GM19328 (cell line): ENCODE results near the gene ZBTB24.

Experiments used
- ATAC-seq: cut with Tn5 transposase; IDR thresholded peaks from one replicate; pipeline ENCODE4 v1.9.1; 2021; ENCODE audit warnings: mild to moderate bottlenecking, moderate library complexity; ENCODE audit not compliant: unreplicated experiment

The ZBTB24 gene

DNA sequence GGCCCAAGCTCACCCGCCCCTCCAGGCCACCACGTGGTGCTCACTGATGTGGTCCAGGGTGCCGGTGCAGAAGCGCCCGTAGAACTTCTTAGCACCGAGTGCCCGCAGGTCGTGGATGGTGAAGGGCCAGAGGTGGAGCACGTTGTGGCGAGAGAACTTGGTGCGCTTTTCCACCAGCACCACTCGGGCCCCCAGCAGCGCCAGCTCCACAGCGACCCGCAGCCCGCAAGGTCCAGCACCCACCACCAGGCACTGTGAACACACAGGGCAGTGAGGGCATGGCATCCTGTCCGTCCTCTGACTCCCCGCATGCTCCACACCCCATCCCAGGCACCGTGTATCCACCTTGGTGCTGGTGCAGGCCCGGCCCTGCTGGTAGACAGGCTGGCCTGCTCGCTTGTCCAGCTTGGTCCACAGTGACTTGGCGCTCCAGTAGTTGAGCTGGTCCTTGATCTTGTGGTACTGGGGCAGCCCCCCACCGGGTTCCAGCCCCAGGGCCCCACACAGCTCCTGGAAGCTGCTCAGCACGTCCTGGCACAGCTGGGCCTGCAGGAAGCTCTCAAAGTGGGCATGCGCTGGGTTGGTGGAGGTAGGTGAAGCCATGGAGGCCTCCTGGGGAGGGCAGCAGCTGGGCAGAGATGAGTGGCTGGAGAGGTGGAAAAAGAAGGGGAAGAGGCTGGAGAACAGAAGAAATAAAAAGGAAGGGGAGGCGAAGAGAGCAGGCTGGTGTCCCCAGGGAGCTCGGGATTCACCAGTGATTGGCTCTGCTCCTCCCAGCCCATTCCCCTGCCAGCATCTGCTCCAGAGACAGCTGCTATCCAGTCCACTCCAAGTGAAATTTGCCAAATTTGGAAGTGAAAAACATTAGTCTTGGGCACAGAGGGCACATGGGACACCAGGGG, 29.2 kb downstream of the ZBTB24 start:
- ATAC-seq: no peak

DNA sequence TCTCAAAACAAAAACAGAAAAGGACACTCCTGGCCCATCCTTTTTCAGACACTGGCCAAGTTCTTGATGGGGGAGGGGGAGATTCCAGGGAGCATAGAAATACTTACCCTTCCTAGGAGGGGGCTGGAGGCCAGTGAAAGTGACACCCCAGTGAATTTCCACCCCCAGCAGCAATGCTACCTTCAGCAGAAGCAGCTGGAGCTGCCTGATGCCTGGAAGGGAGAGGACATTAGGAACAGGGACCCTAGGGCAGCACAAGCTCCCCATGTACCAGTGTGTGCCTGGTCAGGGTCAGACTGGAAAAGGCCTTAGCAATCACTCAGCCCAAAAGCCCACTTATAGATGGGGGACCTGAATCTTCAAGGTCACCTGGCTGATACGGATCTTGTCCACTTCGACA, 29.9 kb downstream of the ZBTB24 start:
- ATAC-seq: no peak

DNA sequence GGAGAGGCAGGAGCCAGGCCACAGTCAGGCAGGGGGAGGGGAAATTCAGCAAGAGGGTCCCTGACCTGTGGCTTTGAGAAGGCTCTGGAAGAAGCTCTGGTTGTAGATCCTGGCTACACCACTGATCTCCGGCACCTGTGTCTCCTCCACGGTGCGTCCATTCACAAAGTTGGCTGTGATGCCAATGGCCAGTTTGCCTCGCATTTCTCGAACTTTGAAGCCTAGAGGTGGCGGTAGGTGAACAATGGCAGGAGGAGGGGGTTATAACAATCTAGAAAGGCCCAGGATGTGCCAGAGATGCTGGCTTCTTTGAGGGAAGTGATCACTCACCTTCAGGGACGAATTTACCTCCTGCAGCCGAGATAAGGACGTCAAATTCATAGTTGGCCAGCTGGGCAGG, 30.8 kb downstream of the ZBTB24 start:
- no peak for ATAC-seq

DNA sequence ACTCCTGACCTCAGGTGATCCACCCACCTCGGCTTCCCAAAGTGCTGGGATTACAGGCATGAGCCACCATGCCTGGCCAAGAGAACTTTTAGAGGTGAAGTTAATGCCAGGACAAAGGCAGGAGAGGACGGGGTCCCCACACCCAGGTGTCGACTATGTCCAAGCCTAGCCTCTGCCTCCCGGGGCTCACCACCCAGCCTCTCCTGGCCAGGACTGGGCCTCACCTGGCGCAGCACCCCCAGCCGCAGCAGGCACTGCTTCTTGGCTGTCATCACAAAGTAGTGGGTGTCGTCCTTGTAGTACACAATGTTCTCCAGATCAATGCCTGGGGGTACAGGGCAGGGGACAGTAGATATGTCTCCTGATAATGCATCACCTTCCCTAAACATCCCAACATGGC, 31.6 kb downstream of the ZBTB24 start:
- ATAC-seq: no peak

DNA sequence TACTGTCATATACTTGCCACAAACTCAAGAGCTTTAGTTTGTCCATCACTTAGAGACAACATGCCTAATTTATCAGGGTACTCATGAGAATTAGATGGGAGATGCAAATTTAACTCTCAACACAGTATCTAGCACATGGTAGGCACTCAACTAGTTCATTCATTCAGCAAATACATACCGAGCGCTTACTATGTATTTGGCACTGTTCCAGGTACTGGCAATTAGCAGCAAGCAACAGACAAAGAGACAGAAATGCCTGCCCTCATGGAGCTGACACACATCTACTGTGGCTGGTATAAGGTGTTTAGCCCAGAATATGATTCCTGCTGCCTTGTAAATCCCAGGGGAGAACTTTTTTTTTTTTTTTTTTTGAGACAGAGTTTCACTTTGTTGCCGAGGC, 32.2 kb downstream of the ZBTB24 start:
- ATAC-seq: no peak

DNA sequence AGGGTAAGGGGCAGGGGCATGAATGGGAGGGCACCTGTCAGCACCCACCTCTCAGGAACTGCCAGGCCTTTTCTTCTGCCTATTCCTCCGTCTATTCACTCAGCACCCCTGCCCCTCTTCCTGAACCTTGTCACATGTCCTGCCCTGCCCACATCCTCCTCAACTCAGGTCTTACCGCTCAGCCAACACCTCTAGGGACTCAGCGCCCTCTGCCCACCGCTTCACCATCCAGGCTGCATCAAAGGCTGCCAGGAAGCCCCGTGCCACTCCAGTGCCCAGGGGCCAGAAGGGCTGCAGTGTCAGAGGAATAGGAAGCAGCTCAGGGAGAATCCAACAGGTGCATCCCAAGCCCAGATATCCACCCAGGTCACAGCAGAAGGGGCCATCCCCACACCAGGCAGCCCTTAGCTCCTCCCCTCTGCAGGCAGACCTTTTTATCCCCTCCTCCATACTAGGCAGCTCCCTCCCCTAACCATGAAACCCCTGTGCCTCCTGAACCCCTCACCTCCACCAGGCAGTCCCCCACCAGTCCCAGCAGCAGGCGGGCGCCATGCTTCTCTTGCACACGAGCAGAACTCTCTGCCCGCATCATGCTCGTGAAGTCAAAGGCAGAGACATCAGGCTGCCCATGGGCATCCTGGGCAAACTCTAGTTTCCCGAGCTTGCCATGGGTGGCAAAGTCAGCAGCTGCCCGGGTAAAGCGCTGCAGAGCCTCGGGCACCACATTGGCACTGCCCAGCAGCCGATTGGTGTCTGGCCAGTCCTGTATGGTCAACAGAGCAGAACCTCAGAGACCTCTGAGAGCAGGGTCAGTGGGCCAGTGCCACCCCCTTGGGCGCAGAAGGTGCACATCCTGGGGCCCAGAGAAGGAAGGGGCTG, 33.0 kb downstream of the ZBTB24 start:
- no peak for ATAC-seq

DNA sequence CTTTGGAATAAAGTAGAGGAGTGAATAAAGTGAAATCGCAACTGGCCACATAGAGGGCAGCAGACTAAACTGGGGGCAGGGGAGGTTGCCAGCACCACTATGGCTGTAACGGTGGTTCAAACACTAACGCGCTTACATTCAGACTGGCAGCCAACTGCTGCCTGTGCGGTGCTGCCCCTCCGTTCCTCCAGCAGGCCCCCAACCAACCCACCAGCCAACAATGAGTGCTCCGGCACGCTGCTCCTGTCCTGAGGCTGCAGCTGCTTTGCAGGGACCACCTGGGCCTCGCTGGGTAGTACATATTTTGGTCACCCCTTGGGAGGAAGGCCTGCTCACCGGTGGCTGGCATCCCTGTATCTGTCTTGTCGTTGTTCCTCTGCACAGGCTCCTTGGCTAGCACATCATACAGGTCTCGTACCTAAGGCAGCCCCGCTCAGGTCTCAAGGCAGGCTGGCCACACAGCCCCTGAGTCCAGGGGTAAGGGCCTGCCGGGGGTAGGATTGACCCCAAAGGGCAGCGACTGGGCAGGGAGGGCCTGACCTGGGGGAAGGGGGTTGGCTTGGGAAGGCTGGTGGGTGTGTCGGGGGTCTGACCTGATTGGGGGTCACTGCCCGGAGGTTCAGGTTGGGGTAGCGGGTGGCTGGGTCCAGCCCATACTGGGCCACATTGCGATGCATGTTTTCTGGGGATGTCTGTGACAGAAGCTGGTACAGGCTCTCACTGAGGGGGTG, 33.8 kb downstream of the ZBTB24 start:
- ATAC-seq: no peak

DNA sequence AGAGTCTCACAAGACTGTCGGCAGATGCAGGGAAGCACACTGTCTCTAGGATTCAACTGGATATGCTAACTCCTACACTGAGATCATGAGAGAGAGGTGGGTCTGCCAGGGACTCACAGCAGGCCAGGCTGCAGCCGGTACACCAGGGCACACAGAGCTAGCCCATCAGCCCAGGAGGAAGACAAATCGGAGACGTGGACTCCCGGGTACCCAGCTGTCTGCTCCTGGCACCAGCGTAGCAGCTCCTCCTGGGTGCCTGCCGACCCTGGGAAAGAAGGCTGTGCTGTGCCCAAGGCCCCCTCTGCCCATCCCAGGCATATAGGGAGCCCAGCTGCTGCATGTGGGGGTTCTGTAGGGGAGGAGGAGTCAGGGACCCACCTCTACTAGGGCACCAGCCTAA, 34.4 kb downstream of the ZBTB24 start:
- no peak for ATAC-seq

DNA sequence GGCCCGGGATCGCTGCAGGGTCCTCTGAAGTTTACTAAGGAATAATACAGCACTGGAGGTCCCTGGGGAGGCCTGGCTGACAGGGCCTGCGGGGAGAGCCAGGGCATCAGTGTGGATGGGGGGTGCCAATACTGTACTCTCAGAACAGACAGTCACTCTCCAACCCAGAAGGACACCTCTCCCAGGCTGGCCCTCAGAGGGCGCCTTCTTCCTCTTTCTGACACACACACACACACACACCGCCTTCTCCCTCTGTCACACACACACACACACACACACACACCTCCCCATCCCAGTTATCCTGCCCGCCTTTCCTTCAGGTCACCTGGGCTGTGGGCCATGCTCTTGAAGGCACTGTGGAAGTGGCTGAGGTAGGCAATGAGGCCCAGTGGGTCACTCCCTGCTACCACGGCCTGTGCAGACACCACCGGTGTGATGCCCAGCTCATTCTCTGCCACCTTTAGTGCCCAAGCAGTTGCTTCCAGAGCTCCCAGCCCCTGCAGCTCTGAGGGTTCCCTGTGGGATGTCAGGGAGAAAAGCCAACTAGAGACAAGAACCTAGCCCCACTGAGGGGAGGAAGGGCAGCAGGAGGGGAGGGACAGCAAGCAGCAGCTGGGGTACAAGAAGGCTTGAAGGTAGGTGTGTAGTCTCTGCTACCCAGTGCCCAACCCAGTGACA, 35.0 kb downstream of the ZBTB24 start:
- ATAC-seq: no peak

DNA sequence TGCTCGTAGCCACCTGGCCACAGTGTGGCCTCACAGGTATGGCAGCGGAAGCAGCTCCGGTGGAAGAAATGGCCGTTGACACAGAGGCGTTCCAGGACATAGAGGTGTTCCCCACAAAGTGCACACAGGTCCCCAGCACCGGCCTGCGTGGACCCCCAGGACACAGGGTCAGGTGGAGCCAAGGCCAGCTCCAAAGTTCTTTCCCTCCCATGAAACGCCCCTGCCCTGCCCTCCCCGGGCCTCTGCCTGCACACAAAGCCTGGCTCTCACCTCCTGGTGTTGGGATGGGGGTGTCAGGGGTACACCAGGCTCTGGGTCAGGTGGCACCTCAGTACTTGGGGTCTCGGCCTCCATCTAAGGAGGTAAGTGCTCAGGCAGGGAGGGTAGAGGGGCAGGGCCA, 35.9 kb downstream of the ZBTB24 start:
- ATAC-seq: no peak

DNA sequence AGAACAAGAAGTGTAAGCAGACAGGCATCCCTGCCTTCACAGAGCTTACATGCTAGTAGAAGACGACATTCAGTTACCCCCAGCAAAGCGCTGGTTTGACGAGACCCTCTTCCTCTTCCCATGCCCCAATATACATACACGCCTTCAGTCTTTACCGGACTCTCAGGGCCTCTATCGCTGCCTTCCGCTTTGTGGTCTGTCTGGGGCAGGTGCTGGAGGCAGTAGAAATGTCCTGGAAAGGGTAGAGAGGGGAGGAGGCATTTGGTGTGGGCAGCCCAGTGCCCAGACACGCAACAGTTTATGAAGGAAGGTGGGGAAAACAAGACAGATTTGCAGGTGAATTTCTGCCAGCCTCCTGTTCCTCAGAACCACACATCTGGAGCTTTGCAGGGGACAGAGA, 36.5 kb downstream of the ZBTB24 start:
- no peak for ATAC-seq

DNA sequence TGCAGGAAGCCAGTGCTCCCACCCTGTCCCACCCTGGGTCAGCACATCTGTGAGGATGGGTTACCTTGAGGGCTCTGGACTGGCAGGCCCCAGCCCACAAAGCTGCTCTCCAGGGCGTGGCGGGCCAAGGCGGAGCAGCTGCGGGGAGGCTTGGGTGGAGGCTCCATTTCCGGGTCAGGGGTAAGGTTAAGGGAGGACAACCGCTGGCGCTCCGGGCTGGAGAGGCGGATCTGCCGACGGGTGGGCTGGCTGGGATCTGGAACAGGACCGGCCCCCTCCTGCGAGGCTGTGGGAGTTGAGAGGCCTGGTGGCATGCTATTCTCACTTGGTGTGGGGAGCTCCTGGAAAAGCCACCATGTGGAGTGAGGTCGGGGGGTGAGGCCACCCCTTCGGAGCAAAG, 36.9 kb downstream of the ZBTB24 start:
- ATAC-seq: no peak

DNA sequence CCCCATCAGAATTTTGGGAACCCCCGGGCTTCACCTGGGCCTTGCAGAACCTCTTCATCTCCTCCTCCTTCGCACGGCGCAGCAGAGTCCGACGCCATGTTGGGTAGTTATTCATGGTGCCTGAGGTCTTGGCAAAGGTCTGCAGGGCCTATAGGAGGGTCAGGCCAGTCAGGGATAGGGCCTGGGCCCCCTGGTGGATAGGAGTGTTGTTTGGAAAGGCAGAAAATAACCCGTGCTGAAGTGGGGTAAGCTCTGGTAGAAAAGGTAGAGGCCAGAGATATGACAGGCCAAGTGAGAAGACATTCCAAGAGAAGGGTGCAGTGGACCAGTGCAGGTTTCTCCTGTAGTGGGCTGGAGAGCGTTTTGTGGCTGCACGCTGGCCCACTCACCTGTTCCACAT, 37.6 kb downstream of the ZBTB24 start:
- ATAC-seq: no peak

DNA sequence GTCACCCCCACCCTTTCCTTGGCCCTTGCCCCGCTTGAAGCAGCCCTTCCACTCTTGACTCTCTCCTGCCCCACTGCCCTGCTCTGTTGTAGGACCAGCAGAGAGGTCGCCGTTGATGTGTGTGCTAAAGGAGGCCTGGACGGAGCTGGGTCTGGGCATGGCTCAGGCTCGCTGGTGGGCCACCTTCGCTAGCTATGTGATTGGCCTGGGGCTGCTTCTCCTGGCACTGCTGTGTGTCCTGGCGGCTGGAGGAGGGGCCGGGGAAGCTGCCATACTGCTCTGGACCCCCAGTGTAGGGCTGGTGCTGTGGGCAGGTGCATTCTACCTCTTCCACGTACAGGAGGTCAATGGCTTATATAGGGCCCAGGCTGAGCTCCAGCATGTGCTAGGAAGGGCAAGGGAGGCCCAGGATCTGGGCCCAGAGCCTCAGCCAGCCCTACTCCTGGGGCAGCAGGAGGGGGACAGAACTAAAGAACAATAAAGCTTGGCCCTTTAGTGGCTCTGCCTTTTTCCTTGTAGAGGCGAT, 39.5 kb downstream of the ZBTB24 start:
- no peak for ATAC-seq

DNA sequence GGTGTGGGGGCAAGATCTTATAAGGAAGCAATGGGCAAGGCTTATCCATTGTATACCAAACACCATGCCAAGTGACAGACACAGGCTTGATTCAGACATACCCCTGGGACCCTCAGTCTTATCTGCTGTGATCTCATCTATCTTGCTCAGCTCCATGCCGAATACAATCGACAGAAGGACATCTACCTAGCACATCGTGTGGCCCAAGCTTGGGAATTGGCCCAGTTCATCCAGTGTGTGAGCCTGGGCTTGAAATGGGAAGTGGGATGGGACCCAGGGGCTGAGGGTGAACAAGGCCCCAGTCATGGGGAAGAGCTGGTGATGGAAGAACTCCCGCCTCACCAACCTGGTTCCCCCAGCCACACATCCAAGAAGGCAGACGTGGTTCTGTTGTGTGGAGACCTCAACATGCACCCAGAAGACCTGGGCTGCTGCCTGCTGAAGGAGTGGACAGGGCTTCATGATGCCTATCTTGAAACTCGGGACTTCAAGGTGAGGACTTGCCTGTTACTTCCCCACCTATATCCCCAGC, 40.6 kb downstream of the ZBTB24 start:
- ATAC-seq: no peak

DNA sequence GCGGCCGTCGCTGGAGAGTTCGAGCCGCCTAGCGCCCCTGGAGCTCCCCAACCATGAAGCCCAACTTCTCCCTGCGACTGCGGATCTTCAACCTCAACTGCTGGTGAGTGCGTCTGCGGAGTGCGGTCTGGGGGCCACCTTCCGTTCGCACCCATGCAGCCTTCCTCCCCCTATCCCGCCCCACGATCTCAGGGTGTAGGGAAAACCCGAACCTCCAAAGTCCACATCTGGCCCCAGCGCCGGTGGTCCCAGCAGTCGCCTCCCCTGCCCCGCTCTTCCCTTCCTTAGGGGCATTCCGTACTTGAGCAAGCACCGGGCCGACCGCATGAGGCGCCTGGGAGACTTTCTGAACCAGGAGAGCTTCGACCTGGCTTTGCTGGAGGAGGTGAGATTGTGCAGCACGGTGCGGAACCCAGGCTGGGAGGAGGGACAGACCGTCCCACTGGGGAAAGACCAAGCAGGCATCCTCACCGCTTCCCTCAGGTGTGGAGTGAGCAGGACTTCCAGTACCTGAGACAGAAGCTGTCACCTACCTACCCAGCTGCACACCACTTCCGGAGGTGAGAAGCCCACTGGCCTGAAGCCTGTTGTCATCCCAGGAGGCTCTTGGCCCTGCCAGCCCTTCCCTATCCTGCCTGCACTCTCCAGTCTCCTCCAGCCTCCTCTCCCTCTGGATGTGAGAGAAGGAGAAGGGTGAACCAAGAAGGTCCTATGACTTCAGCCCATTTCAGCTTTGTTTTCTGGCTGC, 41.8 kb downstream of the ZBTB24 start:
- no peak for ATAC-seq

DNA sequence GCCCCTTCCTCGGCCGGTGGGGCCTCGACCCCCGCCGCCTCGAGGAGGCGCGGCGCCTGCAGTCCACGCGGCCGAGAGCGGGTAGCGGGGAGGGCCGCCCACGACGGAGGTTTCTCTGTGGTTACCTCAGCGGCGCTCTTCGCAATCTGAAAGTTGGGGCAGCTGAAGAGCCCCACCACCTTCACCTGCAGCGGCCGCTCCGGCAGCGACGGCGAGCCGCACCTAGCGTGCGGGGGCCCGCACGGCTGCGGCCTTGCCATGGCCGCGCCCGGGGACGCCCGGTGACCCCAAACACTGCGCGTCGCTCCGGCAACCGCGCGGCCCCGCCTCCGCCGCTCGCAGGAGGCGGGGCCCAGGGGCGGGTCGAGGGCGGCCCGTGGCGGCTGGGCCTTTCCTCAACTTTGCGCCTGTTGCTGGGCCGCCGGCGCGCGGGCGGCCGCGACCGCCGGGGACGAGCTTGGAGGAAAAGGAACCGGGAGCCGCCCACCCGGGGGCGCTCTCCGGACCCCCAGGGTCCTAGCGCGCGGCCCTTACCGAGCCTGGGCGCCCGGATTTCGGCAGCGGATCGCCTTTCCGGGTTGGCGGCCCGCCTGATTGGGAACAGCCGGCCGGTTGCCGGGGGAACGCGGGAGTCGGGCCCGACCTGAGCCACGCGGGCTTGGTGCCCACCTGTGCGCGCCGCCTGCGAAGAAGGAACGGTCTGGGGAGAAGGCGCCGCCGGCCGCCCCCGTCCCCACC, 42.5 kb downstream of the ZBTB24 start, which contains the start of the genes PPIL6 and SMPD2:
TSS of gene PPIL6 (minus strand) at position 298 of the 738 bp plus-strand sequence. CDS start at position 260, 38 bp downstream.
TSS of gene SMPD2 (plus strand) at position 394 of the 738 bp plus-strand sequence. CDS start 398 bp downstream, outside the sequence.
- ATAC-seq: peak; percentile 91

DNA sequence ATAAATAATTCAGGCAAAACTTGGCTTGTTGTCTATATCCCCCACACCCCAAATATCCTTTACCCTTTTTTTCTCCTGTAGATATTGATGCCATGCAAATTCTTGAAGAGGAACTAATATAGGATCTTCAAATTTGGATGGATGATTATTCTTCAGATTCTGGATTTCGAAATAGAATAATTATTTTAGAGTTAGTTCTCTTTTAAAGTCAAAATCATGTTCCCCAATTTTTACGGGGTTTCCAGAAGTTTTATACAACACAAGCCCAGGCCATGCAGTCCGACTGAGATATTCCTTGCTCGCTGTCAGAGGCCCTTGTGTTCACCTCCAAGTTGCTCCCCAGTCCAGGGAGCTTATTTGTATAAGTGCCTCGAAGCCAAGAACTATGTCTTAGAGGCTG, 47.0 kb downstream of the ZBTB24 start:
- ATAC-seq: no peak

DNA sequence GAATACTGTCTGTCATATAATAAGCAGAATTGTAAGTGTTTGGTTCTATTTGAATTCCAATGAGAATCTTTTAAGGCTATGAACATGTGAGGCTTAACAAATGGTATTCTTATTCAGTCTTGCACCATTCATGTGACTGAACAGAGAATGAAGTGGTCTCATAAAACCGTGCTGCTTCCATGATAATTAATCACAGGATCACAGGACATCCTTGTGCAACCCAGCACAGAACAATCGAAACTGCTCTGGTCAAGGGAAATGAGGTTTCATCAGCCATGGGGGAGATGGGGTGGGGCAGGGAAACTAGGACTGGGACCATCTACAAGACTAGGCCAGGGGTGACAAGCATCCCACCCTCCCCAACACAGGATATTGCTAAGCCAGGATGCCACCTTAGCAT, 48.6 kb downstream of the ZBTB24 start:
- no peak for ATAC-seq
